Activated CD4-positive, alpha-beta T cell treated with anti-CD3 and anti-CD28 coated beads, Interleukin-2, amount 50 U/mL, for 4 hours (primary cell): ENCODE data around the gene HP.
"Not testable (repeated sequence)": the region's sequence is repeated elsewhere in the genome, so short reads cannot be mapped to it uniquely, and the experiment has no call there.

Experiments used
- DNase-seq, 2 experiments: peaks; one replicate each; pipeline ENCODE4 v3.0.0-alpha.2; 2020

Gene HP

GRCh38 chr16:72043539-72043938 lies 10.8 kb upstream of the HP start:
- DNase-seq, result no peak

- DNase-seq, result no peak
Measured at GRCh38 chr16:72044296-72044695, 10.0 kb upstream of the HP start.

DNA sequence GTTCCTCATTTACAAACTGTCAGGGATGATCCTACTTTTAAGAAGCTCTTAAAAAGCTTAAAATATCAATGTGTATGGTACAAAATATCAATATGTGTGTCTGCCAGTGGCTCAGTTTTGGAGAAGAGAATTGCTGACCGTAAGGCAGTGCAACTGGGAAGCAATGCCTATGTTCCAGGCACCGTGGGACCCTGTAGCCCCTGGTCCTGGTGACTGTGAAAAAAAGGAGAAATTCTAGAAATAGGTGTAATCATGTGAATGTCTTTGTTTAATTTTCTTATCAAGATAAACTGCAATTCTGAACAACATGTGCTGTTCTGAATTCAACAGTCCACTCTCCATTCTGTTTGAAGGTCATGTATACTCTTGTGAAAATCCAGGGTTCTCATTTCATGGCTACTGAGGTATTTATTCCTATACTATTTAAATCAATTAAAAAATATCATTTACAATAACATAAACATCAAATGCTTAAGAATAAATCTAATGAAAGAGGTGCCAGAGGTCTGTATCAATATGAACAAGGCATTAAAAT lies 9.4 kb upstream of the HP start:
- DNase-seq, result no peak

GRCh38 chr16:72049110-72049509 lies 5.2 kb upstream of the HP start:
- DNase-seq, result no peak

GRCh38 chr16:72050769-72051464 lies 3.4 kb upstream of the HP start:
- no peak for DNase-seq

- DNase-seq, result no peak
Measured at GRCh38 chr16:72051818-72052217, 2.5 kb upstream of the HP start.

GRCh38 chr16:72055911-72056310 lies 1.6 kb downstream of the HP start:
- no peak for DNase-seq

DNA sequence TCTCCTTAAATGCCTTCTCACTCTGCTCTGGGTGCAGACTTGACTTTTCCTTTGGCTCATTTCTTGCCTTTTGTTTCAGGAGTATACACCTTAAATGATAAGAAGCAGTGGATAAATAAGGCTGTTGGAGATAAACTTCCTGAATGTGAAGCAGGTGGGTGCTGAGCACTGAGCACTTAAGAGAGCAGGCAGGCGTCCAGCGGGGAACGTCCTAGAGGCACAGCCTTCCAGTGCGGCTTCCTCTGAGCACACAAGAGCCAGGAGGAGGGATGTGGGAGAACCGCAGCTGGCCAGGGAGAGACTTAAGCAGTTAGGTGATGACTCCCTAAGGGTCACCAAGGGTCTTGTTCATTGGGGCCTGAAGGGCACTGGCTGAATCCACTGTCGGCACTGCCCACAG lies 3.0 kb downstream of the HP start:
- DNase-seq, result not testable (repeated sequence)

GRCh38 chr16:72059060-72059459 lies 4.8 kb downstream of the HP start:
- DNase-seq, result not testable (repeated sequence)

- DNase-seq, result no peak
Measured at GRCh38 chr16:72060405-72060804, 6.1 kb downstream of the HP start.

DNA sequence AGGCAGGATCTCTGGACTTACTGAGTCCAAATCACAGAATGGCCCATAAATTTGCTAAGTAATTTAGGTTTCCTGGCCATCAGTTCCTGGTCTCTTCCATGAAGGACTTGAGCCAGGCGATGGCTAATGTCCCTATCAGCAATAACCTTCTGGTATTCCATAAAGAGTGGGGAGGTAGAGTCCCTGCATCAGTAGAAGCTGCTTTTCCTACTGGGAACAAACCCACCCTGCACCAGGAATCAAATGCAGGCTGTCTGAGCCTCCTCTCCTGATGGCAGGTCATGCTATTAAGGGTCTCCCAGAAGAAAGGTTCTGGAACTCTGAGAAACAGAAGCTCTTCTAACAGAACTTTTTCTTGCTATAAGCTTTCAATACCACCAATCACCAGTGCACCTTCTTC lies 7.3 kb downstream of the HP start:
- no peak for DNase-seq

DNA sequence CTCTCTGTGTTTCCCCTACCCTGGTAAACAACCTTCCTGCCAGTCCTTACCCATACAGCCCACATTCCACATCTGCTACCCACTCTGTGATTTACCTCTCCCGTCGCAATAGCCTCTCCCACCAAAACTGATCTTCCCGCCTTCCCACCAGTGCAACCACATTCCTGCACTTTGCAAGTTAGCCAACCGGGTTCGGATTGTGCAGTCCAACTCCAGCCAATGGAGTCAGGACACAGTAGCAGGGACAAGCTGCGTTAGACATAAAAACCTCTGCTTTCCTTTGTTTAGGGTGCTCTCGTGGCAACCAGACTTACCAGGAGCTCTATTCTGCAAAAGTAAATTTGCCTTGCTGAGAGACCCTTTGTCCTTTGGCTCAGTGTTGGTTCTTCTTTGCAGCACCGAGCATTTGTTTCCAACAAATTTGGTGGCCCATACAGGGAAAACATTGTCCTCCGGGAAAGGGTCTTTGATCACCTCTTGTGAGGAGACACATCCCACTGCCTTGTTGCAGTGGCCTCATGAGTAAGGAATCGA lies 10.1 kb downstream of the HP start:
- DNase-seq, result no peak

GRCh38 chr16:72066747-72067146 lies 12.4 kb downstream of the HP start:
- DNase-seq, result no peak

GRCh38 chr16:72068930-72069329 lies 14.6 kb downstream of the HP start:
- DNase-seq, result no peak

- DNase-seq, result no peak
Measured at GRCh38 chr16:72072514-72073342, 18.4 kb downstream of the HP start.

DNA sequence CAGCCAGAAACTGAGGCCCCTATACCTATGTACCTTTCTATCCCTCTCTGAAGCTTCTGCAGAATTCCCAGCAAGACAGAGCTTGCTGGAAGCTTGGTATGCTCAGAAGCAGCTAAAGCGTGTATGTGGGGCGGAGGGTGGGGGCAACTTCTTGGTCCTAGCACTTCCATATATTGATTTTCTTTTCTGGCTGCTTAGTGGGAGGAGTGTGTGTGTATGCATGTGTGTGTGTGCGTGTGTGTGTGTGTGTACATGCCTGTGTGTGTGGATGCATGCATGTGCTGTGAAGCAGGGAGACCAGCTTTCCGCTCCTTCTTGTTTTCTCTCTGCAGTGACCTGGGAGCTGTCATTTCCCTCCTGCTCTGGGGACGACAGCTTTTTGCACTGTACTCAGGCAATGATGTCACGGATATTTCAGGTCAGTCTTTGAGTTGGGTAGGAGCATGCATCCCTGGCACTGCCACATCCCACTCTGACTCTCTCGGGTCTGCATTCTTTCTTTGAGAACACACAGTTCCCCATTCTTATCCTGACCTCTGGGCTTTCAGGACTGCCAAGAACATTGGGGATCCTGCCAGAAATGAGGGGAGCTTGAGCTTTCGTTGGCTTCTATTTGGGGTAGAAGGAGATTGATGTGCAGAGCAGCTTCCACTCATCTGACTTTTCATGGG lies 19.4 kb downstream of the HP start:
- no peak for DNase-seq

DNA sequence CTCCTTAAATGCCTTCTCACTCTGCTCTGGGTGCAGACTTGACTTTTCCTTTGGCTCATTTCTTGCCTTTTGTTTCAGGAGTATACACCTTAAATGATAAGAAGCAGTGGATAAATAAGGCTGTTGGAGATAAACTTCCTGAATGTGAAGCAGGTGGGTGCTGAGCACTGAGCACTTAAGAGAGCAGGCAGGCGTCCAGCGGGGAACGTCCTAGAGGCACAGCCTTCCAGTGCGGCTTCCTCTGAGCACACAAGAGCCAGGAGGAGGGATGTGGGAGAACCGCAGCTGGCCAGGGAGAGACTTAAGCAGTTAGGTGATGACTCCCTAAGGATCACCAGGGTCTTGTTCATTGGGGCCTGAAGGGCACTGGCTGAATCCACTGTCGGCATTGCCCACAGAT lies 20.8 kb downstream of the HP start:
- DNase-seq, result not testable (repeated sequence)

GRCh38 chr16:72076991-72077706 lies 22.8 kb downstream of the HP start:
- DNase-seq, result not testable (repeated sequence)

- no peak for DNase-seq
Measured at GRCh38 chr16:72083778-72084404, 29.6 kb downstream of the HP start.

DNA sequence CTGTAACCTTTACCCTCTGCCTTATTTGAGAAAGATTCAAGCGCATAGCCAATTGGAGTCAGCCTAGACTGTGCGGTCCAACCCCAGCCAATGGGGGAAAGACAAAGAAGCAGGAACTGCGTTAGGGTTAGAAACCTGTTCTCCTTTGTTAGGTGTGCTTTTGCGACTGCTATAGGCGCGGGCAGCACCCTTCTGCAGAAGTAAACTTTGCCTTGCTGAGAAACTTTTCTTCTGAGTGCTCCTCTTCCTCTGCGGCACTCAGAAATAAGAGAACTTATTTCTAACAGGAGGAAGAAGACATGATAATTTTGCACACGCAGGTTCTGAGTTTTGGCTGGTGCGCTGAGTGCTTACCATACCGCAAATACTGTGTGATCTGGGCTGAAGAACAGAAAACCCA lies 30.1 kb downstream of the HP start:
- no peak for DNase-seq

GRCh38 chr16:72085002-72085401 lies 30.7 kb downstream of the HP start:
- DNase-seq, result no peak

- DNase-seq, result no peak
Measured at GRCh38 chr16:72091217-72091616, 36.9 kb downstream of the HP start.
